Superior temporal gyrus (tissue), 1 donor: ENCODE measurements around the gene EXOSC5.
A peak's percentile ranks its signal among the peaks of the same experiment; 100 is the strongest.
"Not testable (repeated sequence)": the region's sequence is repeated elsewhere in the genome, so short reads cannot be mapped to it uniquely, and the experiment has no call there.

ENCODE experiments used
- DNase-seq: peaks from one replicate; pipeline ENCODE4 v3.0.0-alpha.2; 2016; ENCODE audit errors: extremely low spot score

Gene EXOSC5

GRCh38 chr19:41397086-41398049 is at the start of gene EXOSC5, which contains the start of gene BCKDHA:
Gene EXOSC5 (minus strand): TSS chr19:41397359. CDS start chr19:41397328, 31 bp downstream.
Gene BCKDHA (plus strand): TSS chr19:41397818. CDS start chr19:41397828, 10 bp downstream.
- DNase-seq = peak; percentile 100

GRCh38 chr19:41445575-41445974 is 48.4 kb upstream of the EXOSC5 start:
- DNase-seq = no peak

GRCh38 chr19:41443813-41444455 is 46.8 kb upstream of the EXOSC5 start:
- DNase-seq = no peak

GRCh38 chr19:41442473-41443355 is 45.6 kb upstream of the EXOSC5 start, which contains the start of gene ERICH4:
Gene ERICH4 (plus strand): TSS chr19:41443156. CDS start chr19:41443170, 14 bp downstream.
- no peak for DNase-seq

GRCh38 chr19:41441321-41441945 is 44.3 kb upstream of the EXOSC5 start:
- DNase-seq = no peak

GRCh38 chr19:41439441-41440222 is 42.5 kb upstream of the EXOSC5 start, which contains the start of gene DMAC2:
Gene DMAC2 (minus strand): TSS chr19:41439912. CDS start chr19:41439899, 13 bp downstream.
- DNase-seq = peak; percentile 98

- no peak for DNase-seq
Observed at GRCh38 chr19:41437944-41438574, 40.9 kb upstream of the EXOSC5 start.

- DNase-seq = no peak
Observed at GRCh38 chr19:41436674-41436951, 39.5 kb upstream of the EXOSC5 start.

GRCh38 chr19:41435936-41436673 is 38.9 kb upstream of the EXOSC5 start:
- DNase-seq = no peak

GRCh38 chr19:41435376-41435775 is 38.2 kb upstream of the EXOSC5 start:
- DNase-seq = not testable (repeated sequence)

- no peak for DNase-seq
Observed at GRCh38 chr19:41434450-41434849, 37.3 kb upstream of the EXOSC5 start.

- no peak for DNase-seq
Observed at GRCh38 chr19:41433171-41433570, 36.0 kb upstream of the EXOSC5 start.

GRCh38 chr19:41431426-41432386 is 34.5 kb upstream of the EXOSC5 start:
- peak; percentile 31 for DNase-seq

- no peak for DNase-seq
Observed at GRCh38 chr19:41430922-41431321, 33.8 kb upstream of the EXOSC5 start.

- no peak for DNase-seq
Observed at GRCh38 chr19:41428481-41428859, 31.3 kb upstream of the EXOSC5 start.

- no peak for DNase-seq
Observed at GRCh38 chr19:41427647-41428480, 30.7 kb upstream of the EXOSC5 start.

GRCh38 chr19:41426952-41427646 is 29.9 kb upstream of the EXOSC5 start, which contains the start of gene B3GNT8:
Gene B3GNT8 (minus strand): TSS chr19:41427374. CDS start chr19:41426778, 596 bp downstream.
- DNase-seq = no peak
